Fibroblast of mammary gland (primary cell): ENCODE results near the gene HLA-DRB1.
"Not testable (repeated sequence)": the region's sequence is repeated elsewhere in the genome, so short reads cannot be mapped to it uniquely, and the experiment has no call there.

Experiments used
- DNase-seq: peaks from one replicate; pipeline ENCODE4 v3.0.0-alpha.2; 2010; ENCODE audit warnings: low read depth
- H3K4me3 ChIP-seq: 2 replicates; pipeline ENCODE4 v1.5.1; 2011; ENCODE audit warnings: low read depth, mild to moderate bottlenecking, low read length, moderate library complexity; ENCODE audit not compliant: control insufficient read depth
- TF ChIP-seq, protein P1 (sequence below): conservative IDR thresholded peaks from 2 replicates; pipeline ENCODE4 v1.5.1; 2011; ENCODE audit warnings: low read depth, low read length, inconsistent platforms; ENCODE audit not compliant: control insufficient read depth, insufficient read depth

The HLA-DRB1 gene

DNA sequence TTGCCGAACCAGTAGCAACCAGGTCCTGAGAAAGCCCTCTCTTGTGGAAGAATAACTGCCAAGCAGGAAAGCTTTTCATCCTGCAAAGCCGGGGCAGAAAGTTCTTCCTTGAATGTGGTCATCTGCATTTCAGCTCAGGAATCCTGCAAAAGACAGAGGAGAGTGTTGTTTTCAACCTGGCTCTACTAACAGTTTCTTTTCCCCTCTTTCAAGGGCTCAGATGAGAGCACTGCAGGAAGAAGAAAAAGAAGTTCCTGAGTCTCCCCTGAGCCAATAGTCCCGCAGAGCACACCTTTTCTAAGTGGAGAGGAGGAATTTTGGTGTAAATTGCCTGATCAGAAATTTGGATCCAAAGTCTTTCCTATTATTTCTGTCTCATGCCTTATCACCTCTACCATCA is 10.7 kb downstream of the HLA-DRB1 start:
- TF ChIP-seq, protein P1, sequence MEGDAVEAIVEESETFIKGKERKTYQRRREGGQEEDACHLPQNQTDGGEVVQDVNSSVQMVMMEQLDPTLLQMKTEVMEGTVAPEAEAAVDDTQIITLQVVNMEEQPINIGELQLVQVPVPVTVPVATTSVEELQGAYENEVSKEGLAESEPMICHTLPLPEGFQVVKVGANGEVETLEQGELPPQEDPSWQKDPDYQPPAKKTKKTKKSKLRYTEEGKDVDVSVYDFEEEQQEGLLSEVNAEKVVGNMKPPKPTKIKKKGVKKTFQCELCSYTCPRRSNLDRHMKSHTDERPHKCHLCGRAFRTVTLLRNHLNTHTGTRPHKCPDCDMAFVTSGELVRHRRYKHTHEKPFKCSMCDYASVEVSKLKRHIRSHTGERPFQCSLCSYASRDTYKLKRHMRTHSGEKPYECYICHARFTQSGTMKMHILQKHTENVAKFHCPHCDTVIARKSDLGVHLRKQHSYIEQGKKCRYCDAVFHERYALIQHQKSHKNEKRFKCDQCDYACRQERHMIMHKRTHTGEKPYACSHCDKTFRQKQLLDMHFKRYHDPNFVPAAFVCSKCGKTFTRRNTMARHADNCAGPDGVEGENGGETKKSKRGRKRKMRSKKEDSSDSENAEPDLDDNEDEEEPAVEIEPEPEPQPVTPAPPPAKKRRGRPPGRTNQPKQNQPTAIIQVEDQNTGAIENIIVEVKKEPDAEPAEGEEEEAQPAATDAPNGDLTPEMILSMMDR = no peak
- no peak overlapping the region for H3K4me3 ChIP-seq
- no peak for DNase-seq

DNA sequence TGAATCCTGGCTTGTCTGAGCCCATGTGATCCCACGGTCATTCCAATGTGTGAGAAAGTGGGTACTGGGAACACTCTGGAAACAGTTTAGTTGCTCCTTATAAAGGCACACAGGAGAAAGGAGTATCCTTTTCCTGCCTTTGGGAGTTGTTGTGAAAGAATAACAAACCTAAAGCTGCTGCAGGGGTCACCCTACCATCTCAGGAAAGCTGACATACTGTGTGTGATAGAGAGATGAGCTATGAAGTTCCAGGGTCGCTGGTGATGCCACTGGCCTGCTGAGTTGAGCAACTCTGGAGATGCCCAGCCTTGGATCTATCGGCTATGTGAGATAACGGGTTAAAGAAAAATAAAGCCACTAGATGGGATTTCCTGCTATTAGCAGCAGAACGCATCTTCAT is 12.2 kb downstream of the HLA-DRB1 start:
- H3K4me3 ChIP-seq, DNase-seq: not testable (repeated sequence)

DNA sequence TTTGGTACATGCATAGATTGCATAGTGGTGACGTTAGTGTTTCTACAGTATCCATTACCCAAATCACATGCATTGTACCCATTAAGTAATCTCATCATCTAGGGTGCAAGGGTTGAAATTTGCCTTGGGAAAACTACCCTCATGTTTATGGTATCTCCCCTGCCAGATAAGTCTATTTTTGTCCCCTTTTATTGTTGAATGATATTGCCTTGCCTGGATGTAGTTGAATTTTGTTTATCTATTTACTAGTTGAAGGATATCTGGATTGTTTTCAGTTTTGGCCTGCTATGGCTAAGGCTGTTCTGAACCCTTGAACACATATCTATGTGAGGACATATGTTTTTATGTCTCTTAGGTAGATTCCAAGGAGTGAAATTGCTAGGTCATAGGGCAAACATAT is 13.4 kb downstream of the HLA-DRB1 start:
- no peak overlapping the region for H3K4me3 ChIP-seq
- TF ChIP-seq, protein P1 = no peak
- DNase-seq = no peak

DNA sequence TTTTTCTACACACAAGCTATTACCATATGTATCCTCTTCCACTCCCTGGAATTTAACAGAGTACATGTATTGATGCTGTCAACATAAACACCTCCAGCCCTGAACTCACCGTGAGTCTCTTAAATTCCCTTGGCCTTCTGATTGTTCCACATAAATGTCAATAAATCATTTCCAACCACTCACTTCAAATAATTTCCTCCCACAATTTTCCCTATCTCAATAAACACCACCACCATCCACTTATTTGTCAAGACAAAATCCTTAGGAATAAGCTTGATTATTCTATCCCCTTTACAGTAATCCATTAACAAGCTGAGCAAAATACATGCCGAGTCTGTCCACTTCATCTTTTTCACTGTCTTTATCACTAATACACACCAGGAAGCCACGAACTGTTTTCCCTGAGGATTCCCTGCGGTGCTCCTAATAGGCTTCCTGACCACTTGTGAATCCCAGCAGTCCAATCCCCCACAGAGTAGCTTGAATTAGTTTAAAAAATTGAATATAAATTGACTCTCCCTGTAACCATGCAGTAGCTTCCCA is 19.2 kb downstream of the HLA-DRB1 start:
- DNase-seq = no peak
- no peak overlapping the region for H3K4me3 ChIP-seq

DNA sequence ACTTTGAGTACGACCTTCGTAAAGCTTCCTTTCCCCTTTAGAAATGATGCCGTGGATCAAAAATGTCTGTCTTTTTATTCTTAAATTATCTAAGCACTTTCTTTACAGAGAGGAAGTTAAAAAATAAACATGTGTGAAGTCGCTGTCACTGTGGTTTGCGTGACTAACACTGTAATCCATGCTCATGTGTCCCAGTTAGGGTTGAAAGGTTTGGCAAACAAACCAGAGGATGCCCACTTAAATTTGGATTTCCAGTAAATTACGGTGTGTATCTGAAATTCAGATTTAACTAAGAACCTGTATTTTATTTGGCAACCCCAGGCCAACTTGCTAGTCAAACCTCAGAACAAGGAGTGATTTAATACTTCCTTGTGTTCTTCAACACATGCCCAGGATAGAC is 21.1 kb downstream of the HLA-DRB1 start:
- no peak overlapping the region for H3K4me3 ChIP-seq
- TF ChIP-seq, protein P1 = no peak
- DNase-seq = no peak

More for the DNA sequence above, 19.2 kb downstream of the HLA-DRB1 start:
- TF ChIP-seq, protein P1 = no peak

DNA sequence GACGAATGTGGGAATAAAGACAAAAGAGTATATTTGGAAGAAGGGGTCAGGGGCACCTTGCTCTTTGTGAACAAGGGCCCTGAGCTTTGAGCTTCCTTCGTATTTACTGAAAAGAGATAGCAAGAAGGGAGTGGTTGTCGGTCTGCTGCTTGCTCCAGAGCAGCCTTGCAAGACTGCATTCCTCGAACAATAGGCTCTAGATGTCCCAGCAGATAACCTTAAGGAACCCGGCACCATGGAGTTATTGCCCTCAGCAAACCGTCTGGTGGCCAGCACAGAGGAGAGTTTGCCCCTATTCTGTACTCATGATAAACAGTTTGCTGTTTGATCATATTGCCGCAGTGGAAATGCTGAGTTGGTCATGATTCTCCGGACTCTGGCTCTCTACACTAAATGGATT is 22.7 kb downstream of the HLA-DRB1 start:
- H3K4me3 ChIP-seq = no peak overlapping the region
- no peak for DNase-seq
- TF ChIP-seq, protein P1 = no peak

DNA sequence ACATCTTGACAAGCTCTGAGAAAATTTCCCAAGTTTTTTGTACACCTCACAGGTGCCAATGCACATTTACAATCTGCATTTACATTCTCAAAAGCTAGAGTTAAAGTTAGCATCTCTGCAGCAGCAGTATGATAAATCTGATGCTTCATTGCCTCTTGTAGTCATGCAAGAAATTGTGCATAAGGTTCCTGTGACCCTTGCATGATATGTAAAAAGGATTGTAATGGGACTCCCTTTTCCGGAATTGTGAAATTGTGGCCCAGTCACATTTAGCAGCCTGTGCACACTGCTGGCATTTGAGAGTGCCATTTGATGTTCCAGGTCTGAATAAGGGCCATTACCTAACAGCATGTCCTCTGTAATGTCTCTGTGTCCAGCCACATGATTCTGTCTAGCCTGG is 24.1 kb downstream of the HLA-DRB1 start:
- DNase-seq = no peak
- TF ChIP-seq, protein P1 = no peak
- H3K4me3 ChIP-seq = no peak overlapping the region
